Testis (tissue), 3 donors: ENCODE measurements around the gene CPNE6. TPM values are rescaled to one million over a fixed set of nuclear protein-coding genes. Genes with fewer than 3 reads are reported as not detected.

Experiments
- DNase-seq: peaks from one replicate; pipeline ENCODE4 v3.0.0-alpha.2; 2019
- H3K27ac ChIP-seq, 2 donors: fragments of 200-600 bp; sonication (generic); one replicate each; pipeline ENCODE4 v1.5.1; 2019
- H3K27me3 ChIP-seq: fragments of 200-600 bp; sonication (generic); one replicate; pipeline ENCODE4 v1.5.1; 2019
- H3K36me3 ChIP-seq: fragments of 200-600 bp; sonication (generic); one replicate; pipeline ENCODE4 v1.5.1; 2017; ENCODE audit warnings: low read depth; ENCODE audit errors: missing control alignments
- H3K4me1 ChIP-seq: fragments of 200-600 bp; sonication (generic); one replicate; pipeline ENCODE4 v1.5.1; 2019
- H3K4me3 ChIP-seq, 2 donors: fragments of 200-600 bp; sonication (generic); one replicate each; pipeline ENCODE4 v1.5.1; 2017 to 2019
- H3K9me3 ChIP-seq: fragments of 200-600 bp; sonication (generic); one replicate; pipeline ENCODE4 v1.5.1; 2017
- POLR2A ChIP-seq: fragments of 450-650 bp; IDR thresholded peaks from one replicate; pipeline ENCODE4 v1.6.1; 2017; ENCODE audit warnings: antibody characterized with exemption, mild to moderate bottlenecking, moderate library complexity
- WGBS, 2 donors: methylation state at CpG; one replicate each; pipeline ENCODE4 v1.1.5; 2018; 5-methylcytosine and 5-hydroxymethylcytosine counted together
- intact Hi-C: fragments of 100-400 bp; cut with DNase I; formaldehyde crosslinking; loops from one replicate; pipeline ENCODE4 v1.15.1; 2023; ENCODE audit warnings: low total_unique reads
- polyA plus RNA-seq: library from polyadenylated mRNA; stranded (reverse); fragments of 350-450 nt; fragmentation: Illumina TruSeq; extraction: RNeasy Lipid Tissue Mini Kit (QIAGEN cat#74804); gene quantifications from one replicate; pipeline ENCODE4 v1.2.3, GENCODE V29; 2014; ENCODE audit warnings: low read depth, low replicate concordance; ENCODE audit not compliant: insufficient read depth
- total RNA-seq, 2 donors: library from RNA; depleted of rRNA; stranded (reverse); fragments of >200 nt; gene quantifications; one replicate each; pipeline ENCODE4 v1.2.3, GENCODE V29; 2016
- TF ChIP-seq, protein P1 (sequence below), 3 experiments: fragments of 450-650 bp in 2 of 3; fragments of 200-600 bp in 1 of 3; sonication (generic) in 1 of 3; IDR thresholded peaks; one replicate each; pipeline ENCODE4 v1.5.1; 2016 to 2019; ENCODE audit warnings: antibody characterized with exemption in 3 of 3, mild to moderate bottlenecking in 2 of 3, moderate library complexity in 1 of 3

Gene CPNE6
- total and polyA plus RNA-seq, 3 donors from 2014 or later: 0.12 to 5.7 (median 0.71) TPM

DNA sequence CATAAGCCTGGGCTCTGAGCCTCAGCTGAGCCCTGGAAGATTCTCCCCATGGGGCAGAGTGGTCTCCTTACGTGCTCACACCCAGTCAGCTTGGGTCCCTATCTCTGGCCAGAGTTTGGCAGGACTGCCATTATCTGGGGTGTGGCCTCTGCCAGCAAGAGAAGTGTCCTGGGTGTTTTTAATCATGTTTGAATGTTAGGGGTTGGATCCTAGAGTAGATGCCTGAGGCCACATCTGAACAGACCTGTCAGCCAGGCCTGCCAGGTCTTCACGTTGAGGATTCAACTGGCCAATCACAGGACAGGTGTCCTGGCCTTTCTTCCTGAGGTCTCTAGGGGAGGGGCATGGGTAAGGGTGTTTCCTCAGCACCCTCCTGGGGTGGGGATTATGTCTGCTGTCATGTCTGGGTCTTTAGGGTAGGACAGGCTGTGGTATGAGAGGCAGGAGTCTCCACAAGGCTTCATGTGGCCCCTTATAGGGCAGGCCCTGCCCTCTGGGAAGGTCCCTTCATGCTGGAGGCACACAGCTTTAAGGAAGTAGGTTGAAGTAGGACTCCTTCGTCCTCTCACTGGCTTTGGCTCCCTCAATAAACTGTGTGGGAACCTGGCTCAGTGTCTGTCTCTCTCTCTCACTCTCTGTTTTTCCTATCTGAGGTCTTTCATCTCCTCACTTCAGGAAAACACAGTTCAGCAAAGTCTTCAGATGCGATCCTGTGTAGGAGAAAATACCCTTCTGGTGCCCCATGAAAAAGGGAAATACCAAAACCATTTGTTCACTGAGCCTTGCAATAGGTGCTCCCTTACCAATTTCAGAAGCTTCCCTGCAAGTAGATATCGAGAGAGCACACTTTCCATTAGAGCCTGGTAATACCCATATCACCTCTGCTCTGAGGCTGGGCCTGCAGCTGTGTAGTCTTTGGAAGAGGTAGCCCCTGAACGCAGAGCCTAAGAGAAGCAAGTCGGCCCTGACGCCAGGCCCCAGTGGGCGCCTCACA is 52.4 kb downstream of the CPNE6 start:
- WGBS, 2 donors: 84 to 91% methylated on average over 9 of the region's 9 CpGs
- Histone ChIP-seq H3K27ac (no peak overlapping the region), H3K4me1 (no peaks in the 10 kb centered on the region), H3K9me3 (no peaks in the 10 kb centered on the region), H3K4me3 (no peak overlapping the region), H3K27me3 (no peaks in the 10 kb centered on the region), H3K36me3 (no peaks in the 10 kb centered on the region)
- DNase-seq: no peak
- TF ChIP-seq, protein P1, sequence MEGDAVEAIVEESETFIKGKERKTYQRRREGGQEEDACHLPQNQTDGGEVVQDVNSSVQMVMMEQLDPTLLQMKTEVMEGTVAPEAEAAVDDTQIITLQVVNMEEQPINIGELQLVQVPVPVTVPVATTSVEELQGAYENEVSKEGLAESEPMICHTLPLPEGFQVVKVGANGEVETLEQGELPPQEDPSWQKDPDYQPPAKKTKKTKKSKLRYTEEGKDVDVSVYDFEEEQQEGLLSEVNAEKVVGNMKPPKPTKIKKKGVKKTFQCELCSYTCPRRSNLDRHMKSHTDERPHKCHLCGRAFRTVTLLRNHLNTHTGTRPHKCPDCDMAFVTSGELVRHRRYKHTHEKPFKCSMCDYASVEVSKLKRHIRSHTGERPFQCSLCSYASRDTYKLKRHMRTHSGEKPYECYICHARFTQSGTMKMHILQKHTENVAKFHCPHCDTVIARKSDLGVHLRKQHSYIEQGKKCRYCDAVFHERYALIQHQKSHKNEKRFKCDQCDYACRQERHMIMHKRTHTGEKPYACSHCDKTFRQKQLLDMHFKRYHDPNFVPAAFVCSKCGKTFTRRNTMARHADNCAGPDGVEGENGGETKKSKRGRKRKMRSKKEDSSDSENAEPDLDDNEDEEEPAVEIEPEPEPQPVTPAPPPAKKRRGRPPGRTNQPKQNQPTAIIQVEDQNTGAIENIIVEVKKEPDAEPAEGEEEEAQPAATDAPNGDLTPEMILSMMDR (IDR thresholded peaks at IDR 0.05): no peak
- no peak for TF ChIP-seq POLR2A
- intact Hi-C loops: no loop called here

DNA sequence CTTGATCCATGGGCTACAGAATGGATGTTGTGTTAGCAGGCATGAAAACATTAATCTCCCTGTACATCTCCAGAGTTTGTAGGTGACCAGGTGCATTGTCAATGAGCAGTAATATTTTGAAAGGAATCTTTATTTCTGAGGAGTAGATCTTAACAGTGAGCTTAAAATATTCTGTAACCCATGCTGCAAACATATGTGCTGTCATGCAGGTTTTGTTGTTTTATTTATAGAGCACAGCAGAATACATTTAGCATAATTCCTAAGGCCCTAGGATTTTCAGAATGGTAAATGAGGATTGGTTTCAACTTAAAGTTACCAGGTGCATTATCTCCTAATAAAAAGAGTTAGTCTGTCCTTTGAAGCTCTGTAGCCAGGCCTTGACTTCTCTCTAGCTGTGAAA is 55.6 kb downstream of the CPNE6 start:
- intact Hi-C loops: no loop called here
- no peaks in the 10 kb centered on the region for H3K27me3 ChIP-seq
- no peak for TF ChIP-seq POLR2A
- TF ChIP-seq, protein P1 (IDR thresholded peaks at IDR 0.05): no peak
- no peak overlapping the region for H3K27ac ChIP-seq
- no peak overlapping the region for H3K4me3 ChIP-seq
- no peaks in the 10 kb centered on the region for H3K36me3 ChIP-seq
- no peak for DNase-seq
- H3K9me3 ChIP-seq: no peaks in the 10 kb centered on the region
- H3K4me1 ChIP-seq: peaks cover 9% of the 10 kb centered on the region

DNA sequence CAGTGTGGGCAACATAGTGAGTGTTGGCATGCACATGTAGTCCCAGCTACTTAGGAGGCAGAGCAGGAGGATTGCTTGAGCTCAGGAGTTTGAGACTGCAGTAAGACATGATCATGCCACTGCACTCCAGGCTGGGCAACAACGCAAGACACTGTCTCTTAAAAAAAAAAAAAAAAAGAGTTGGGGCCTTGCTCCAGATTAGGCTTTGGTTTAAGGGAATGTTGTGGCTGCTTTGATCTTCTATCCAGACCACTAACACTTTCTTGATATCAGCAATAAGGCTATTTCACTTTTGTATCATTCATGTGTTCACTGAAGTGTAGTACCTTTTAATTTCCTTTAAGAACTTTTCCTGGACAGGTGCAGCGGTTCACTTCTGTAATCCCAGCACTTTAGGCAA is 56.3 kb downstream of the CPNE6 start:
- H3K9me3 ChIP-seq: no peaks in the 10 kb centered on the region
- no peaks in the 10 kb centered on the region for H3K27me3 ChIP-seq
- no peaks in the 10 kb centered on the region for H3K36me3 ChIP-seq
- no peak overlapping the region for H3K27ac ChIP-seq
- no peak for DNase-seq
- intact Hi-C loops: no loop called here
- WGBS, 2 donors: 86 to 96% methylated on average over 2 of the region's 2 CpGs
- H3K4me3 ChIP-seq: no peak overlapping the region
- TF ChIP-seq, protein P1 (IDR thresholded peaks at IDR 0.05): no peak
- no peak for TF ChIP-seq POLR2A
- H3K4me1 ChIP-seq: peaks cover 9% of the 10 kb centered on the region

Other genes starting within 250 kb of the CPNE6 start
- gene DHRS4, start 117.8 kb upstream of the CPNE6 start, total RNA-seq: 10 to 100 TPM; 33.6 to 41.8 TPM
- 26.0 TPM for gene DHRS4, start 117.8 kb upstream of the CPNE6 start, polyA plus RNA-seq
- 10 to 100 TPM; 15.7 to 23.4 TPM for gene DHRS4L2, start 82.6 kb upstream of the CPNE6 start, total RNA-seq
- 22.4 TPM for gene DHRS4L2, start 82.6 kb upstream of the CPNE6 start, polyA plus RNA-seq
- 1 to 10 TPM; 7.7 to 8.6 TPM for gene CARMIL3, start 19.6 kb upstream of the CPNE6 start, total RNA-seq
- gene CARMIL3, start 19.6 kb upstream of the CPNE6 start, polyA plus RNA-seq: 6.8 TPM
- gene PCK2, start 22.7 kb downstream of the CPNE6 start, total RNA-seq: 10 to 100 TPM; 20.7 to 30.6 TPM
- 43.6 TPM for gene PCK2, start 22.7 kb downstream of the CPNE6 start, polyA plus RNA-seq
- gene DCAF11, start 43.2 kb downstream of the CPNE6 start, total RNA-seq: 10 to 100 TPM; 67.6 to 68.0 TPM
- 77.4 TPM for gene DCAF11, start 43.2 kb downstream of the CPNE6 start, polyA plus RNA-seq
- gene NRL, start 43.4 kb downstream of the CPNE6 start, total RNA-seq: 1 to 10 TPM; 6.6 to 8.3 TPM
- gene NRL, start 43.4 kb downstream of the CPNE6 start, polyA plus RNA-seq: 8.2 TPM
- gene FITM1, start 59.1 kb downstream of the CPNE6 start, total RNA-seq: 1 to 10 TPM; 2.2 to 3.5 TPM
- 3.7 TPM for gene FITM1, start 59.1 kb downstream of the CPNE6 start, polyA plus RNA-seq
- gene PSME1, start 64.6 kb downstream of the CPNE6 start, total RNA-seq: 10 to 100 TPM; 43.3 to 63.9 TPM
- 101 TPM for gene PSME1, start 64.6 kb downstream of the CPNE6 start, polyA plus RNA-seq
- gene EMC9, start 70.0 kb downstream of the CPNE6 start, total RNA-seq: 10 to 100 TPM; 15.2 to 23.9 TPM
- 33.7 TPM for gene EMC9, start 70.0 kb downstream of the CPNE6 start, polyA plus RNA-seq
- 10 to 100 TPM; 49.8 to 78.1 TPM for gene PSME2, start 75.0 kb downstream of the CPNE6 start, total RNA-seq
- gene PSME2, start 75.0 kb downstream of the CPNE6 start, polyA plus RNA-seq: 122 TPM
- 10 to 100 TPM; 94.5 to 96.8 TPM for gene RNF31, start 75.9 kb downstream of the CPNE6 start, total RNA-seq
- gene RNF31, start 75.9 kb downstream of the CPNE6 start, polyA plus RNA-seq: 71.0 TPM
- gene IRF9, start 89.7 kb downstream of the CPNE6 start, total RNA-seq: 10 to 100 TPM; 45.7 to 56.2 TPM
- gene IRF9, start 89.7 kb downstream of the CPNE6 start, polyA plus RNA-seq: 74.8 TPM
- 10 to 100 TPM; 27.7 to 55.9 TPM for gene REC8, start 100.5 kb downstream of the CPNE6 start, total RNA-seq
- gene REC8, start 100.5 kb downstream of the CPNE6 start, polyA plus RNA-seq: 58.8 TPM
- gene IPO4, start 117.3 kb downstream of the CPNE6 start, total RNA-seq: 100 to 1,000 TPM in 1 of 2 donors, 10 to 100 TPM in 1; 85.9 to 140 TPM
- gene IPO4, start 117.3 kb downstream of the CPNE6 start, polyA plus RNA-seq: 156 TPM
- gene TM9SF1, start 123.9 kb downstream of the CPNE6 start, total RNA-seq: 10 to 100 TPM; 45.0 to 50.0 TPM
- gene TM9SF1, start 123.9 kb downstream of the CPNE6 start, polyA plus RNA-seq: 53.2 TPM
- 10 to 100 TPM; 19.4 to 27.4 TPM for gene TSSK4, start 134.1 kb downstream of the CPNE6 start, total RNA-seq
- gene TSSK4, start 134.1 kb downstream of the CPNE6 start, polyA plus RNA-seq: 78.2 TPM
- 100 to 1,000 TPM in 1 of 2 donors, 10 to 100 TPM in 1; 52.9 to 111 TPM for gene CHMP4A, start 141.9 kb downstream of the CPNE6 start, total RNA-seq
- gene CHMP4A, start 141.9 kb downstream of the CPNE6 start, polyA plus RNA-seq: 56.3 TPM
- gene MDP1, start 144.5 kb downstream of the CPNE6 start, total RNA-seq: 10 to 100 TPM; 17.3 to 19.5 TPM
- 20.1 TPM for gene MDP1, start 144.5 kb downstream of the CPNE6 start, polyA plus RNA-seq
- gene NEDD8, start 160.8 kb downstream of the CPNE6 start, total RNA-seq: 100 to 1,000 TPM in 1 of 2 donors, 10 to 100 TPM in 1; 94.6 to 110 TPM
- 180 TPM for gene NEDD8, start 160.8 kb downstream of the CPNE6 start, polyA plus RNA-seq
- 10 to 100 TPM; 30.0 to 42.2 TPM for gene GMPR2, start 161.4 kb downstream of the CPNE6 start, total RNA-seq
- gene GMPR2, start 161.4 kb downstream of the CPNE6 start, polyA plus RNA-seq: 49.9 TPM
- 10 to 100 TPM; 27.5 to 32.1 TPM for gene TINF2, start 171.1 kb downstream of the CPNE6 start, total RNA-seq
- 45.6 TPM for gene TINF2, start 171.1 kb downstream of the CPNE6 start, polyA plus RNA-seq
- gene TGM1, start 191.6 kb downstream of the CPNE6 start, total RNA-seq: 10 to 100 TPM in 1 of 2 donors, 1 to 10 TPM in 1; 3.6 to 10.5 TPM
- 5.4 TPM for gene TGM1, start 191.6 kb downstream of the CPNE6 start, polyA plus RNA-seq
- 10 to 100 TPM; 70.9 to 90.2 TPM for gene RABGGTA, start 200.0 kb downstream of the CPNE6 start, total RNA-seq
- 33.5 TPM for gene RABGGTA, start 200.0 kb downstream of the CPNE6 start, polyA plus RNA-seq
- 10 to 100 TPM; 22.5 to 24.6 TPM for gene DHRS1, start 228.2 kb downstream of the CPNE6 start, total RNA-seq
- 19.2 TPM for gene DHRS1, start 228.2 kb downstream of the CPNE6 start, polyA plus RNA-seq
- 10 to 100 TPM; 25.0 to 27.6 TPM for gene NOP9, start 228.3 kb downstream of the CPNE6 start, total RNA-seq
- 20.1 TPM for gene NOP9, start 228.3 kb downstream of the CPNE6 start, polyA plus RNA-seq
- 1 to 10 TPM; 3.8 to 6.6 TPM for gene CIDEB, start 236.4 kb downstream of the CPNE6 start, total RNA-seq
- gene CIDEB, start 236.4 kb downstream of the CPNE6 start, polyA plus RNA-seq: 7.0 TPM
- gene LTB4R2, start 238.6 kb downstream of the CPNE6 start, total RNA-seq: 10 to 100 TPM; 23.4 to 28.1 TPM
- gene LTB4R2, start 238.6 kb downstream of the CPNE6 start, polyA plus RNA-seq: 4.2 TPM
- 10 to 100 TPM; 10.3 to 10.9 TPM for gene LTB4R, start 239.9 kb downstream of the CPNE6 start, total RNA-seq
- gene LTB4R, start 239.9 kb downstream of the CPNE6 start, polyA plus RNA-seq: 5.5 TPM